ENCODE data around the gene PPFIA2. TPM values are rescaled to one million over a fixed set of nuclear protein-coding genes. Genes with fewer than 3 reads are reported as not detected.

The PPFIA2 gene
- total RNA-seq, 1 donor from 2014 or later, result 29.5 TPM

GRCh38 chr12:81314903-81315531, 444.1 kb downstream of the PPFIA2 start:
- intact Hi-C loops (cut with DNase I), result loop anchor here (5.0 kb wide), 2 partner anchors 433 to 1878 kb away; no protein-coding TSS in a partner anchor
- no peak for ATAC-seq

DNA sequence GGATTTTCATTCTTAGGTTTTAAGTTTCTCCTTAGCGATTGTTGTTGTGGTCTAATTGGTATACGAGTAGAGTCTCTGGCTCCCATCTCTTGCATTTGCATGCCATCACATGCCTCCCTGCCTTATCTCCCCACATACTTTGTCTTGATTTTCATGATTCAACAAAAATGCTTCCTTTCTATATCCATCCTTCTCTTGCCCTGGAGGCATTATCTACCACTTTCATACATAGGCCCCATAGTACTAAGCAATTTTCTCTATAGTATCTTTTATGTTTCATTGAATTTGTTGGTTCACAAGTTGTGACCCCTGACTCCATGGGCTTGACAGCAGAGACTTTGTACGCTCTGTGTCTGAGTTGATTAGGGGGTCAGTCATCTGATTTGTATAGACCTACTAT, 455.2 kb downstream of the PPFIA2 start:
- ATAC-seq (no peak), DNase-seq (ENCODE audit: low spot score) (no peak)
- intact Hi-C loops (cut with DNase I), result no loop called here

More at GRCh38 chr12:81314903-81315531, 444.1 kb downstream of the PPFIA2 start:
- no peak for DNase-seq (ENCODE audit: low spot score)

DNA sequence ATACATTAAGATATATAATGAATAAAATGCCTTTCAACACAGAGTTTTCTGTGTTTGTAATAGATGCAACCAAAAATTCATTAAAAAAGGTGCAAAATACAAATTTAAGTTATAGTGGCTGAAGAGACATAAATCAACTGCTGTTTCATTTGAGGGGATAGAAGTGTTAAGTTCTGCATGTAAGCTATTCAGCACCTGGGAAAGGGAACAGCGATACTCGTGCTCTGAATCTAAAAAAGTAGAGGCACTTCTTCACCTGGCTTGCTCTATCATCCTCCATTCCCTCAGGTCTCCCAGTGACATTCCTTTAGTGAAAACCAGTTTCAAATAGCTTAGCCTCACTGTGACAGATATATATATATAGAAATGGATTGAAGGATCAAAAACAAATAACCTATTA, 458.7 kb downstream of the PPFIA2 start:
- DNase-seq (ENCODE audit: low spot score), result no peak
- no peak for ATAC-seq
- intact Hi-C loops (cut with DNase I), result no loop called here

GRCh38 chr12:81297601-81298000, 461.5 kb downstream of the PPFIA2 start:
- DNase-seq (ENCODE audit: low spot score) (no peak), ATAC-seq (no peak)
- intact Hi-C loops (cut with DNase I), result no loop called here

DNA sequence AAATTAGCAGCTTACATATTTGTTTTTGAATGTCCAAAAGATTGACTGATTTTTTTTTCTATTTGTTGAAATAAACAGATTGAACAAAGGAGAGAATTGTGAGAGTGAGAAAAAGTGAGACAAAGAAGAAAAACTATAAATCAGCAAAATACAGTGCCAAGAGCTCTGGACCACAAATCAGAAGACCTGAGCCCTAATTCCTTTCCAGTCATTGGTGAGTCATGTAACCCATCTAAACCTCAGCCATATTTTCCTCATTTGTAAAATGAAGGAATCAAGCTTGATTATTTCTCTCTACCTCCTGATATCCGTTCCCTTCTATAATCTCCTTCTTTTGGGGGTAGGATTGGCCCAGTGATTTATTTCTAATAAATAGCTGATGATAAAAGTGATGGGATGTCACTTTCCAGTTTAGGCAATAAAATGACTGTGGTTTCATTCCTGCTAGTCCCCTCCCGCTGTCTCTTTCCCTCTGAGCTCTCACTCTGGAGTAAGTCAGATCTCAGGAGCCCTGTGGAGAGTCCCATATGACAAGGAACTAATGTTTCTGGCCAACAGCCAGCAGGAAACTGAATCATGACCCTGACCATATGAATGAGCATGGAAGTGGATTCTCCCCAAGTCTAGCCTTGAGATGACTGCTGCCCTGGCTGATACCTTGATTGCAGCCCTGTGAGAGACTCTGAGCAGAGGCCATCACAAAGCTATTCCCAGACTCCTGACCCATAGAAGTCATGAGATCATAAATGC, 462.4 kb downstream of the PPFIA2 start:
- no peak for ATAC-seq
- intact Hi-C loops (cut with DNase I), result no loop called here

DNA sequence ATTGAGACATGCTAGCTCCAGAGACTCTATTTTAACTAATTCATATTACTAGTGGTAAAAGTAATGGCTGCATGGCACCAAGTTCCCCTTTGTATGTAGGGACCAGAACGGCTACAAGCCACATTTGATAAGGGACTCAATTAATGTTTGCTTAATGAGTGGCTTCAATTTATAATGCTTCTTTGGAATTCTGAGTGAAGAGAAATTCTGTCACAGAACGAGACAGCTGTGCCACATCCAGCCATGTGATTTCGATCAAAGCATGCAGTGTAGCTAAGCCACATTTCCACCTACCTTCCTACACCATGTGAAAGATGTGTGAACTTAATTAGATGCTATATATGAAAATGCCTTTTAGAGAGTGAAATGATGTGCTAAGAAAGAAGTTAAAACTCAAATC, 463.9 kb downstream of the PPFIA2 start:
- ATAC-seq (no peak), DNase-seq (ENCODE audit: low spot score) (no peak)
- intact Hi-C loops (cut with DNase I), result no loop called here

More for the DNA sequence above, 462.4 kb downstream of the PPFIA2 start:
- no peak for DNase-seq (ENCODE audit: low spot score)

DNA sequence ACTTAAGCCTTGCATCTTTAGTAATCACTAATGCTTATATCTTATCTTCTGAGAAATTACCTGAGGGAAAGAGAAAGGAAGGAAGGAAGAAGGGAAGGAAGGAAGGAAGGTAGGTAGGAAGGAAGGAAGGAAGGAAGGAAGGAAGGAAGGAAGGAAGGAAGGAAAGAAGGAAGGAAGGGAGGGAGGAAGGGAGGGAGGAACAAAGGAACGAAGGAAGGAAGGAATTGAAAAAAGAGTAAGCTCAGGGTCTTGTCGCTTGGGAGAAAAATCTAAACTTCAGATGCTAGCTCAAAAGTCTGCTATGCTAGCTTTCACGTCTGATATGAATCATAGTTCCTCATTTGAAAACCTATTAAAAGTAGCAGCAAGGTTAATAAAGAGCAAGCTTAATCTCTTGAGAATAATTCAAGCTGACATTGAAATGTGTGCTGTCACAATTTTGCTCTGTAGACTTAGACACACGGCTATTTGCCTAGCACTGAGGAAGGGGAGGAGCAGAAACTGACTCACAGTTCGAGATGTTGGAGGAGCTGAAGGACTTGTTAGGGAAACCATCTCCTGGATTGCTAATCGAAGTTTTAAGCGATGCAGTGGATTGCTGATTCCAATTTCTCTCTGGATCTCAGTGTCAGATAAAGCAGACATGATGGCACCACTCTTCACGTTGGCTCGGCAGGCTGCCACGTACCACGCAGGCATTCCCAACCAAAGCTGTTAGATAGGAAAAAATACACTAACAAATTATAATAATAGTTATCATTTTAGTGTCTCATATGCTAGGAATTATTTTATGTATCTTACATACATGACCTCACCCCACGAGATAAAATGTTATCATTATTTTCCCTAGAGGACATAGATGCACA, 464.6 kb downstream of the PPFIA2 start:
- no peak for ATAC-seq
- intact Hi-C loops (cut with DNase I), result no loop called here
- DNase-seq (ENCODE audit: low spot score), result no peak

DNA sequence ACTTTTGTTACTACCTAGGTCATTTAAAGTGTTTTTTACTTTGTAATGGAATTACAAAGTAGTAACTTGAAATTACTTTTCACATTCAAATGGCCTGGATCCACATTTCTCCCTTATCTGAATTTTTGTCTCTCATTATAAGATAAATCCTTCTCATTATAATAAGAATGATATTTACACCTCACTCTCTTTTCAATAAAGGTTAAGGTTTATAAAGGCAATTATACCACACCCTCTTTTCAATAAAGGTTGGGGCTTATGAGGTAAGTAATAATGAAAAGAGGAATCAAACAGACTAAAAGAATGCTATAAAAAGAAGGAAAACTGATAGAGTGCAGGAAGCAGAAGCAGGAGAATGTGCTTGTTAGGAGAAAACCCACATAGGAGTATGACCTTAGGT, 470.5 kb downstream of the PPFIA2 start:
- intact Hi-C loops (cut with DNase I), result no loop called here
- ATAC-seq (no peak), DNase-seq (ENCODE audit: low spot score) (no peak)

DNA sequence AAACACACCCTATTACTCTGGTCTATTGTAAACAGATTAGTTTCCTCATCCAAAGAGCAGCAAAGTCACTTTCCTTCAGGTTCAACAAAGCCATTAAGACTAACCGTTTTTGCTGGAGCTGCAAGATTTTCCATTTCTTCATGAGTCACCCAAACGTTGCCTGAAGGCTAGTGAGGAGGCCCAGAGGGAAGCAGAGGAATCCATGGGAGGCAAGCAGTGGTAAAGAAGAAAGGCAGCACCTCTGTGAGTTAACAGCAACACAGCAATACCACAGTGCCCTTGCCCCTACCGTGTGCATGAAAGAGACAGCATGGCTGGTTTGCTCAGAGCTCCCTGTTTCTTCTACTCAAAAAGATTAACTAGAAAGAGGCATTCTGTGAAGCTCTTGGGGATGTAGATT, 475.0 kb downstream of the PPFIA2 start:
- ATAC-seq (no peak), DNase-seq (ENCODE audit: low spot score) (no peak)
- intact Hi-C loops (cut with DNase I), result no loop called here

DNA sequence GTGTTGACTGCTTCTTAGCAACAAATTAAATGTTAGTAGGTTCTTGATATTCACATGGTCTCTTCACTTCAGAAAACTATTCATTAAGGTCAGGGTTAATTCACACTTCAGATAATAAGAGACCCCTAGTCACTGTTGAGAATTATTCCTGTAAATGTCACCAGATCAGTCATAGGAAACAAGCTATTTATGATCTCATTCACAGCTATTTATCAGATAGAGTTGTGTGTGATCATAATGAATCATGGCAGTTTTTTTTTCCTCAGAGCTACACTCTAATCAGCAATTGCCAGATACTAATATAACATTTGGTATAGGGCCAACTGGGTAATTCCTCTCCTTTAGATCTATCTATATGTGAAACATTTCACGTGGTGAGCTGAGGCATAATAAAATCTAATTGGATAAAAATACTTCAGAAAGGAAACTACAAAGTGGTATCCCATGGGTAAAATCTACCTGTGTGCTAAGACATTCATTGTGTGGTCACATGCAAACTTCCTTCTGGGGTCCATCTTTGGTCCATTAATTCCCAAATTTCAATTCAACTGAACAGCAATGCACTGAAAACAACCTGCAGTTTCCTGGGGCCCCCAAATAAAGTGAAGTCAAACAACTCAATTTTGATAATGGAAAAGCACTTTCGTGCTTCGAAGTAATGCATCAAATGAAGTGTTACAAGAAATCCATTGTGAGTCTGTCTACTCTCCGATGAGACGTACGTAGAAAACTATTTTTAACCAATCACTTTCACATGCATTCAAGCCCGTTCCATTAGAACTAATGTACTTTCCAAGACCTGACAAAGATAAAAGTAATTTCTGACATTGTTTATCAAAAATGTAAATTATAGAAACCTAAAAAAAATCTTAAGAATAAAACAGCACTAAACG, 484.3 kb downstream of the PPFIA2 start:
- ATAC-seq, result no peak

DNA sequence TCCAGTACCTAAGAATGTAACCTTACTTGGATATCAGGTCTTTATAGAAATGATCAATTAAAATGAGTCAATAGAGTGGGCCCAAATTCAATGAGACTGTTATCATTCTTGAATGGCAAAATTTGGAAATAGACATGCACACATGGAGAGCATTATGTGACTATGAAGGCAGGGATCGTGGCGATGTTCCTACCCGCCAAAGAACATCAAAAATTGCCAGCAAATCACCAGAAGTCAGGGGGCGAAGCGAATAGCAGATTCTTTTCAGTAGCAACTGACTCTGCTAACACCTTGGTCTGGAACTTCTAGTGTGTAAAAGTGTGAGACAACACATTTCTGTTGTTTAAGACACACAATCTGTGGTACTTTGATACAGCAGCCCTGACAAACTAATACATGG, 488.8 kb downstream of the PPFIA2 start:
- DNase-seq (ENCODE audit: low spot score), result no peak
- ATAC-seq, result no peak
- intact Hi-C loops (cut with DNase I), result no loop called here

More for the DNA sequence above, 484.3 kb downstream of the PPFIA2 start:
- DNase-seq (ENCODE audit: low spot score), result no peak
- intact Hi-C loops (cut with DNase I), result no loop called here

DNA sequence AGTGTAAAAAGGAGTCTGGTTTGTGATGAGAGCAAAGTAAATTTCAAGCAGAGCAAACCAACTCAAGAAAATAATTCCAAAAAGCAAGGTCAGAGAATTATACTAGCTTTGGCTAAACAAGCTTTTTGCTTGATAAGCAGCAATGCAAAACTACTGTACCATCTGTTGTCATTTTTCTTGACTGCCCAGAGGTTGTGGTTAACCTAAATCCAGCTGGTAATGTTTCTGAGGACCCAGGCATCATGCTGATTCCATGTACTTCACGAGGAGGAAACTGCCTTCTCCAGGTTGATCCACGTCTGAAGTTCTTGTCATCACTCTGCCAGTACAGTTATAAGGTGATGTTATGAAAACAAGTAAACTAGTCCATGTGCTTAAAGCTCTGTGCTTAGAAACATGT, 496.1 kb downstream of the PPFIA2 start:
- DNase-seq (ENCODE audit: low spot score) (no peak), ATAC-seq (no peak)
- intact Hi-C loops (cut with DNase I), result no loop called here

DNA sequence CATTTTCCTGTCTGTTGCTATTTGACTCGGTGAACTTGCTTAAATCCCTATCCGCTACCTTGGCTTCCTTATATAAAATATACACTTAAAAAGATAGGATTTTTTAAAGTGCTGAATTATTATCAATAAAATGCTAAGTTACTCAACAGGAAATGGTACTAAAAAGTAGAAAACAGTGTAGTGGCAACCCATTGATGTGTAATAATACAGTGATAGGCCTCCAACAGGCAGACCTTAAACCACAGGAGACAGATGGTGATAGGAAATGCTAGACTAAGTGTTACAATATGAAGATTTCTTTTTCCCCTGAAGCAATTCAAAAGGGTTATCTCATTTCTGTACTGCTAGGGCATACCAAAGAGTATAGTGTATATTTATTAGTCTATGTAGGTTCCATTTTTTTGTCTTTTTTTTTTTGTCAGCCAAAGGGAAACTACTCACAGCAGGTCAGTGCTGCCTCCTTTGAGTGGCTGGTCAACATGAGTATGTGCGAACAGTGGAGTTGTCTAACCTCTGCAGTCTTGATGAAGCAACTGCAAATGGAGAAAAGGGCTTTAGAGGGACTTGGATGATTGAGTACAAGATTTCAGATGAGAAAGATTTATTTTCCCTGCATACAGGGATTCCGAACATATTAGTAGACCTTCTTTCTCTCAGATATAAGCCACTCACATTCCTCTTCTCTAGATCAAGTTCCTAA, 497.5 kb downstream of the PPFIA2 start:
- ATAC-seq, result peak; percentile 10
- no peak for DNase-seq (ENCODE audit: low spot score)
- intact Hi-C loops (cut with DNase I), result no loop called here

DNA sequence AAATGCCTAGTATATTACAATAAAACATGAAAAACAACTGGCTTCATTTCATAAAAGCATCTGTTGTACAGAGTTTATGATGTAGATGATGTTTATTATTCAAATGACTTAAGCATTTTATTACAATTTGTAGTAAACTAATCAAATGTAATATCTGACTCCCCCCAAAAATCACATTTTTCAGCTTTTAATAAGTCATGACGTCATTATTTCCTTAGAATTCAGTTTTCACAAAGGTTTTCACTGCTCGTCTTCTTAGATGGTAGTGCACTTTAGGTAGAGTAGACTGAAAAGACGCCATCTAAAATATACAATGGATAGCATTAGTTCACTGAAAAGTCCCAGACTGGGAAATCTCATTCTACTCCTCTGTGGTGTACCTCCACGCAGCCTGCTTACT, 499.8 kb downstream of the PPFIA2 start:
- no peak for ATAC-seq
- DNase-seq (ENCODE audit: low spot score), result no peak
- intact Hi-C loops (cut with DNase I), result no loop called here

DNA sequence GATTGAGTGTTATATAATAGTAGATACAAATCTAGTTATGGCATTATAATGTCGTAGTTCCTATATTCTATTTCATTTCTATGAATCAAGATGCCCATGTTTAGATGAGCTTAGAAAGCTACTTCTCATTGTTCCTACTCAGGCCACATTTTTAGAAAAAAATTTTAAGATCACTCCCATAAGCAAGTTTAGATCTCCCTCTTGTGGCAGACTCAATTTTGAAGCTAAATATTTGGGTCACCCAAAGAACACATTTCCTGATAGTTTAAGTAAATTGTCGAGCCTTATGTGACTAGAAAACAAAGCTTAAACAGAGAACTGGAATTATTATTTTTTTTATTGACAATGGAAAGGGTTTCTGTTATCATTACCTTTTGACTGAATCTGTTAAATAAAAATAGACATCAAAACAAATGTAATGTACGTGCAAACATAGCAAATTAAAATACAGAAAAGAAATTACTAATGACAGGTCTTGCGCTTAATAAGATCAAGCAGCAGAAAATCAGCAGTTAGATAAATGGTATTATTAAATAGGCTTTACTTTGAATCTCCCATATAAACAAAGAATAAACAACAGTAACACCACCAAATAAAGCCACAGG, 501.1 kb downstream of the PPFIA2 start:
- ATAC-seq (no peak), DNase-seq (ENCODE audit: low spot score) (no peak)
- intact Hi-C loops (cut with DNase I), result no loop called here

DNA sequence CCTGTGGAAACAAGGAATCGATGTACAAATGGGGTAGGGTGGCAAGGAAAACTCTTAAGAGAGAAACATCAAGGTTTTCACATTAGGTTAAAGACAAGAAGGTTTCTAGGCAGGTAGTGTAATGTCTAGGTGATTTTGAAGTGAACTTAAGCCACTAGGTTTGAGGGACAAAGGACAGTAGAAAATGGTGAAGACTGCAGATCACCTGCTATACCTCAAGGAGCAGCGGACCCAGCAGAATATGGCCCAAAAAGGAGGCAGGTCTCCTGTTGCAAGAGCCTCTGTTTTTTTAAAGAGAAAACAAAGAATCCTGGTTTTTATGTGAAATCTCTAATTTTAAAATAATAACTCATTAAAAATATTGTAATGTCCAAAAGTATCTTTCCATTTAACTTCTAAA, 503.2 kb downstream of the PPFIA2 start:
- no peak for DNase-seq (ENCODE audit: low spot score)
- intact Hi-C loops (cut with DNase I), result no loop called here
- no peak for ATAC-seq

GRCh38 chr12:81255456-81255855, 503.7 kb downstream of the PPFIA2 start:
- ATAC-seq (peak; percentile 54), DNase-seq (ENCODE audit: low spot score) (peak; percentile 43)
- intact Hi-C loops (cut with DNase I), result no loop called here

DNA sequence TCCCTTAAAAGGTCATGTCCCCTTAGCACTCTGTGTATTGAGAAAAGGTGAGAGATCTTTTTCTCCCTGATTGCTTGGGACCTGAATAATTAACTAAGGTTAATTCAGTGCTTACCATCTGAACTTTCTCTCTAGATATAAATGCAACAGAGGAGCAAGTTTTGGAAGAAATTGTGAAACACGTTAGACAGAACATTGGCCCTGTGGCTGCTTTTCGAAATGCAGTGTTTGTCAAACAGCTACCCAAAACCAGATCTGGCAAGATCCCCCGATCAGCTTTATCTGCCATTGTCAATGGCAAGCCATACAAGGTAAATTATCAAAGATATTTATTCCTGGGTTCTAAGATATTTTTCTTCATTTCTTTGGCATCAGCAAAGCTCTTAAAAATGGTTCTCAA, 505.8 kb downstream of the PPFIA2 start:
- intact Hi-C loops (cut with DNase I), result no loop called here

More for the DNA sequence above, 505.8 kb downstream of the PPFIA2 start:
- ATAC-seq, result no peak
- DNase-seq (ENCODE audit: low spot score), result no peak

All from sciatic nerve (tissue), 2 donors.